GM23338 (cell line): ENCODE data around the gene GCAT. TPM values are rescaled to one million over a fixed set of nuclear protein-coding genes. Genes with fewer than 3 reads are reported as not detected.

Experiments
- ATAC-seq: fragments of 200-7000 bp; cut with Tn5 transposase; 3 replicates; pipeline ENCODE4 v1.9.1; 2020
- DNase-seq: peaks from one replicate; pipeline ENCODE4 v3.0.0-alpha.2; 2015; ENCODE audit warnings: low spot score
- H2AFZ ChIP-seq: fragments of 200-600 bp; sonication (generic); 2 replicates; pipeline ENCODE4 v1.8.0; 2016; ENCODE audit warnings: antibody characterized with exemption, mild to moderate bottlenecking, moderate library complexity
- H3F3A ChIP-seq: fragments of 200-600 bp; sonication (generic); replicated peaks from 2 replicates; pipeline ENCODE4 v1.8.0; 2017; ENCODE audit warnings: antibody characterized with exemption, mixed run types, low read depth
- H3K27ac ChIP-seq: fragments of 200-600 bp; sonication (generic); 2 replicates; pipeline ENCODE4 v1.6.1; 2016; ENCODE audit warnings: low read depth
- H3K27me3 ChIP-seq: fragments of 200-600 bp; sonication (generic); 2 replicates; pipeline ENCODE4 v1.8.0; 2016; ENCODE audit warnings: mild to moderate bottlenecking, mixed run types, moderate library complexity; ENCODE audit not compliant: insufficient read depth
- H3K36me3 ChIP-seq: fragments of 200-600 bp; sonication (generic); 2 replicates; pipeline ENCODE4 v1.8.0; 2016; ENCODE audit warnings: mild to moderate bottlenecking; ENCODE audit not compliant: insufficient read depth
- H3K4me1 ChIP-seq: fragments of 200-600 bp; sonication (generic); 2 replicates; pipeline ENCODE4 v1.8.0; 2016; ENCODE audit warnings: mild to moderate bottlenecking, moderate library complexity; ENCODE audit not compliant: insufficient read depth
- H3K4me2 ChIP-seq: fragments of 200-600 bp; sonication (generic); 2 replicates; pipeline ENCODE4 v1.7.1; 2017; ENCODE audit warnings: mixed run types
- H3K4me3 ChIP-seq: fragments of 200-600 bp; sonication (generic); 2 replicates; pipeline ENCODE4 v1.6.1; 2016; ENCODE audit warnings: mixed run types
- H3K79me2 ChIP-seq: fragments of 200-600 bp; sonication (generic); replicated peaks from 2 replicates; pipeline ENCODE4 v1.8.0; 2017; ENCODE audit warnings: mild to moderate bottlenecking; ENCODE audit not compliant: insufficient read depth
- H3K9me2 ChIP-seq: fragments of 200-600 bp; sonication (generic); 2 replicates; pipeline ENCODE4 v1.8.0; 2017; ENCODE audit not compliant: insufficient read depth
- H4K20me1 ChIP-seq: fragments of 200-600 bp; sonication (generic); replicated peaks from 2 replicates; pipeline ENCODE4 v1.8.0; 2017; ENCODE audit warnings: mild to moderate bottlenecking; ENCODE audit not compliant: insufficient read depth
- H3K27ac Mint-ChIP-seq: 2 replicates; pipeline ENCODE4 v1.8.0; 2020; ENCODE audit warnings: inconsistent platforms, mild to moderate bottlenecking, moderate library complexity, mixed read lengths
- H3K27me3 Mint-ChIP-seq: 3 replicates; pipeline ENCODE4 v1.8.0; 2022; ENCODE audit warnings: low read depth, mild to moderate bottlenecking, moderate library complexity, mixed read lengths, inconsistent platforms; ENCODE audit not compliant: insufficient read depth, poor library complexity
- H3K36me3 Mint-ChIP-seq: 3 replicates; pipeline ENCODE4 v1.8.0; 2021; ENCODE audit warnings: low read depth, mild to moderate bottlenecking, inconsistent platforms, moderate library complexity, mixed read lengths
- H3K4me1 Mint-ChIP-seq: 3 replicates; pipeline ENCODE4 v1.8.0; 2020; ENCODE audit warnings: mild to moderate bottlenecking, inconsistent platforms, mixed read lengths
- H3K4me3 Mint-ChIP-seq: 3 replicates; pipeline ENCODE4 v1.8.0; 2021; ENCODE audit warnings: moderate library complexity, mild to moderate bottlenecking, inconsistent platforms, mixed read lengths
- H3K9me3 Mint-ChIP-seq: 3 replicates; pipeline ENCODE4 v1.8.0; 2020; ENCODE audit warnings: moderate library complexity, mild to moderate bottlenecking, inconsistent platforms, mixed read lengths
- CREB1 ChIP-seq: fragments of 250-450 bp; sonication (Bioruptor Pico); IDR thresholded peaks from 2 replicates; pipeline ENCODE4 v1.5.0; 2020; ENCODE audit warnings: low read depth, mild to moderate bottlenecking, moderate library complexity
- EZH2 ChIP-seq: fragments of 200-600 bp; sonication (generic); IDR thresholded peaks from one replicate; pipeline ENCODE4 v1.8.0; 2017; ENCODE audit warnings: antibody characterized with exemption, mild to moderate bottlenecking, low read depth; ENCODE audit not compliant: unreplicated experiment
- EZH2phosphoT487 ChIP-seq: fragments of 200-600 bp; sonication (generic); IDR thresholded peaks from one replicate; pipeline ENCODE4 v1.8.1; 2018; ENCODE audit warnings: antibody characterized with exemption; ENCODE audit not compliant: unreplicated experiment
- JUNB ChIP-seq: IDR thresholded peaks from one replicate; pipeline ENCODE4 v1.6.1; 2016; ENCODE audit warnings: antibody characterized with exemption; ENCODE audit not compliant: unreplicated experiment
- NANOG ChIP-seq: IDR thresholded peaks from 2 replicates; pipeline ENCODE4 v1.6.1; 2016; ENCODE audit warnings: antibody characterized with exemption, borderline replicate concordance
- POLR2AphosphoS5 ChIP-seq: IDR thresholded peaks from 2 replicates; pipeline ENCODE4 v1.6.1; 2016; ENCODE audit warnings: antibody characterized with exemption, low read depth
- STAT1 ChIP-seq: IDR thresholded peaks from one replicate; pipeline ENCODE4 v1.6.1; 2016; ENCODE audit warnings: antibody characterized with exemption; ENCODE audit not compliant: unreplicated experiment
- ZNF114 ChIP-seq: fragments of 250-450 bp; sonication (Bioruptor Pico); IDR thresholded peaks from 2 replicates; pipeline ENCODE4 v1.5.0; 2020; ENCODE audit warnings: mild to moderate bottlenecking, moderate library complexity
- ZNF331 ChIP-seq: fragments of 250-450 bp; sonication (Bioruptor Pico); IDR thresholded peaks from 2 replicates; pipeline ENCODE4 v1.5.0; 2020; ENCODE audit warnings: low read depth, mild to moderate bottlenecking, moderate library complexity
- polyA plus RNA-seq: library from polyadenylated mRNA; unstranded; fragments of >200 nt; fragmentation: Nextera tagmentation; extraction: Ambion mirVana; gene quantifications from 2 replicates; pipeline ENCODE4 v1.2.1, GENCODE V29; 2016
- total RNA-seq: library from RNA; depleted of rRNA; stranded (reverse); fragments of >200 nt; shearing (Covaris generic); gene quantifications from 2 replicates; pipeline ENCODE4 v1.2.3, GENCODE V29; 2014
- TF ChIP-seq, protein P1 (sequence below), 2 experiments: fragments of 200-600 bp in 1 of 2; sonication (generic) in 1 of 2; conservative IDR thresholded peaks; 2 replicates each; pipeline versions ENCODE4 v1.5.1 to v1.6.1; 2016 to 2017; ENCODE audit warnings: antibody characterized with exemption in 2 of 2, low read depth in 2 of 2, mild to moderate bottlenecking in 2 of 2, moderate library complexity in 1 of 2
- TF ChIP-seq, protein P2 (sequence below): IDR thresholded peaks from one replicate; pipeline ENCODE4 v1.6.1; 2018; ENCODE audit warnings: antibody characterized with exemption; ENCODE audit not compliant: unreplicated experiment
- TF ChIP-seq, protein P3 (sequence below): fragments of 250-450 bp; sonication (Bioruptor Pico); IDR thresholded peaks from 2 replicates; pipeline ENCODE4 v1.5.0; 2020; ENCODE audit warnings: mild to moderate bottlenecking, moderate library complexity
- TF ChIP-seq, protein P4 (sequence below): IDR thresholded peaks from 2 replicates; pipeline ENCODE4 v1.6.1; 2016; ENCODE audit warnings: antibody characterized with exemption

Gene GCAT
- total and polyA plus RNA-seq, 2 experiments from 2014 or later: 36.8 to 61.3 TPM

DNA sequence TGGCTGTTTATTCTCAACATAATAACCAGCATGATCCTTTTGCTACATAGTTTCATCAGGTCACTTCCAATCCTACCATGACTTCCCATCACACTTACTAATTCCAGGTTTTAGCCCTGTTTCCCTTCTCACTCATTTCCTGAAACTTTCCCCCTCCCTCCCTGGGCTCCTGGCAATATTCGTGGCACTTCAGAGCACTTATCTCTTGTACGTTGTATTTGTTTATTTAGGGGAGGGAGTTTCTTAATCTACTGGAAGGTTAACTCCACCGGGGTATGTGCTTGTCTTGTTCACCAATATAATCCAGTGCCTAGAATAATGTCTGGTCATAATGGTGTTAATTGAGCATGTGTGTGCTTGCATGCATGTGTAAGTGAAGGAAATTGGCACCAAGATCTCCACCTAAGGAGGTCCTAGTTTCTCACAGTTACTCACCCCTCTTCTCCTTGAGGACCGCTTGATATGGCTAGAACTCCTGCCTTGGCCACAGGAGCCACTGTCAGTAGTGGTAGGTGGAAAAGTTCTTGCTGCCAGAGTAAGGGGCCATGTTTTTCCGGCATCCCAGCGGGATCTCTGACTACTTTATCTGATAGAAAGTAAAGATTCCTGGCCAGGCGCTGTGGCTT is 53.2 kb downstream of the GCAT start:
- peaks cover 4% of the 10 kb centered on the region for H3K27me3 Mint-ChIP-seq
- Histone ChIP-seq H3K4me2 (no peak overlapping the region), H3K4me3 (no peak overlapping the region), H3K36me3 (peaks cover 89% of the 10 kb centered on the region), H3K4me1 (no peaks in the 10 kb centered on the region), H4K20me1 (peaks cover 47% of the 10 kb centered on the region), H3F3A (peaks cover 68% of the 10 kb centered on the region), H3K27me3 (no peaks in the 10 kb centered on the region), H3K27ac (peak overlapping the region; percentile 69; the same call in 1 of the 2 replicates), H2AFZ (no peak overlapping the region), H3K79me2 (peaks cover 45% of the 10 kb centered on the region), H3K9me2 (no peaks in the 10 kb centered on the region)
- H3K36me3 Mint-ChIP-seq: peaks cover 91% of the 10 kb centered on the region
- H3K4me3 Mint-ChIP-seq: no peak overlapping the region
- no peak for DNase-seq
- no peaks in the 10 kb centered on the region; the same call in 2 of the 3 replicates for H3K9me3 Mint-ChIP-seq
- peaks cover 4% of the 10 kb centered on the region; the same call in 2 of the 3 replicates for H3K4me1 Mint-ChIP-seq
- no peak for ATAC-seq
- TF ChIP-seq ZNF331 (CRISPR knock-in tag) (no peak), POLR2AphosphoS5 (no peak), EZH2phosphoT487 (no peak), JUNB (no peak), CREB1 (CRISPR knock-in tag) (no peak), ZNF114 (no peak), NANOG (no peak), STAT1 (no peak), EZH2 (no peak)
- TF ChIP-seq, protein P1, sequence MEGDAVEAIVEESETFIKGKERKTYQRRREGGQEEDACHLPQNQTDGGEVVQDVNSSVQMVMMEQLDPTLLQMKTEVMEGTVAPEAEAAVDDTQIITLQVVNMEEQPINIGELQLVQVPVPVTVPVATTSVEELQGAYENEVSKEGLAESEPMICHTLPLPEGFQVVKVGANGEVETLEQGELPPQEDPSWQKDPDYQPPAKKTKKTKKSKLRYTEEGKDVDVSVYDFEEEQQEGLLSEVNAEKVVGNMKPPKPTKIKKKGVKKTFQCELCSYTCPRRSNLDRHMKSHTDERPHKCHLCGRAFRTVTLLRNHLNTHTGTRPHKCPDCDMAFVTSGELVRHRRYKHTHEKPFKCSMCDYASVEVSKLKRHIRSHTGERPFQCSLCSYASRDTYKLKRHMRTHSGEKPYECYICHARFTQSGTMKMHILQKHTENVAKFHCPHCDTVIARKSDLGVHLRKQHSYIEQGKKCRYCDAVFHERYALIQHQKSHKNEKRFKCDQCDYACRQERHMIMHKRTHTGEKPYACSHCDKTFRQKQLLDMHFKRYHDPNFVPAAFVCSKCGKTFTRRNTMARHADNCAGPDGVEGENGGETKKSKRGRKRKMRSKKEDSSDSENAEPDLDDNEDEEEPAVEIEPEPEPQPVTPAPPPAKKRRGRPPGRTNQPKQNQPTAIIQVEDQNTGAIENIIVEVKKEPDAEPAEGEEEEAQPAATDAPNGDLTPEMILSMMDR (conservative IDR thresholded peaks at IDR 0.05; ENCODE audit: low read depth in 2 of 2): no peak
- TF ChIP-seq, protein P2, sequence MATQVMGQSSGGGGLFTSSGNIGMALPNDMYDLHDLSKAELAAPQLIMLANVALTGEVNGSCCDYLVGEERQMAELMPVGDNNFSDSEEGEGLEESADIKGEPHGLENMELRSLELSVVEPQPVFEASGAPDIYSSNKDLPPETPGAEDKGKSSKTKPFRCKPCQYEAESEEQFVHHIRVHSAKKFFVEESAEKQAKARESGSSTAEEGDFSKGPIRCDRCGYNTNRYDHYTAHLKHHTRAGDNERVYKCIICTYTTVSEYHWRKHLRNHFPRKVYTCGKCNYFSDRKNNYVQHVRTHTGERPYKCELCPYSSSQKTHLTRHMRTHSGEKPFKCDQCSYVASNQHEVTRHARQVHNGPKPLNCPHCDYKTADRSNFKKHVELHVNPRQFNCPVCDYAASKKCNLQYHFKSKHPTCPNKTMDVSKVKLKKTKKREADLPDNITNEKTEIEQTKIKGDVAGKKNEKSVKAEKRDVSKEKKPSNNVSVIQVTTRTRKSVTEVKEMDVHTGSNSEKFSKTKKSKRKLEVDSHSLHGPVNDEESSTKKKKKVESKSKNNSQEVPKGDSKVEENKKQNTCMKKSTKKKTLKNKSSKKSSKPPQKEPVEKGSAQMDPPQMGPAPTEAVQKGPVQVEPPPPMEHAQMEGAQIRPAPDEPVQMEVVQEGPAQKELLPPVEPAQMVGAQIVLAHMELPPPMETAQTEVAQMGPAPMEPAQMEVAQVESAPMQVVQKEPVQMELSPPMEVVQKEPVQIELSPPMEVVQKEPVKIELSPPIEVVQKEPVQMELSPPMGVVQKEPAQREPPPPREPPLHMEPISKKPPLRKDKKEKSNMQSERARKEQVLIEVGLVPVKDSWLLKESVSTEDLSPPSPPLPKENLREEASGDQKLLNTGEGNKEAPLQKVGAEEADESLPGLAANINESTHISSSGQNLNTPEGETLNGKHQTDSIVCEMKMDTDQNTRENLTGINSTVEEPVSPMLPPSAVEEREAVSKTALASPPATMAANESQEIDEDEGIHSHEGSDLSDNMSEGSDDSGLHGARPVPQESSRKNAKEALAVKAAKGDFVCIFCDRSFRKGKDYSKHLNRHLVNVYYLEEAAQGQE: no peak
- TF ChIP-seq, protein P3, sequence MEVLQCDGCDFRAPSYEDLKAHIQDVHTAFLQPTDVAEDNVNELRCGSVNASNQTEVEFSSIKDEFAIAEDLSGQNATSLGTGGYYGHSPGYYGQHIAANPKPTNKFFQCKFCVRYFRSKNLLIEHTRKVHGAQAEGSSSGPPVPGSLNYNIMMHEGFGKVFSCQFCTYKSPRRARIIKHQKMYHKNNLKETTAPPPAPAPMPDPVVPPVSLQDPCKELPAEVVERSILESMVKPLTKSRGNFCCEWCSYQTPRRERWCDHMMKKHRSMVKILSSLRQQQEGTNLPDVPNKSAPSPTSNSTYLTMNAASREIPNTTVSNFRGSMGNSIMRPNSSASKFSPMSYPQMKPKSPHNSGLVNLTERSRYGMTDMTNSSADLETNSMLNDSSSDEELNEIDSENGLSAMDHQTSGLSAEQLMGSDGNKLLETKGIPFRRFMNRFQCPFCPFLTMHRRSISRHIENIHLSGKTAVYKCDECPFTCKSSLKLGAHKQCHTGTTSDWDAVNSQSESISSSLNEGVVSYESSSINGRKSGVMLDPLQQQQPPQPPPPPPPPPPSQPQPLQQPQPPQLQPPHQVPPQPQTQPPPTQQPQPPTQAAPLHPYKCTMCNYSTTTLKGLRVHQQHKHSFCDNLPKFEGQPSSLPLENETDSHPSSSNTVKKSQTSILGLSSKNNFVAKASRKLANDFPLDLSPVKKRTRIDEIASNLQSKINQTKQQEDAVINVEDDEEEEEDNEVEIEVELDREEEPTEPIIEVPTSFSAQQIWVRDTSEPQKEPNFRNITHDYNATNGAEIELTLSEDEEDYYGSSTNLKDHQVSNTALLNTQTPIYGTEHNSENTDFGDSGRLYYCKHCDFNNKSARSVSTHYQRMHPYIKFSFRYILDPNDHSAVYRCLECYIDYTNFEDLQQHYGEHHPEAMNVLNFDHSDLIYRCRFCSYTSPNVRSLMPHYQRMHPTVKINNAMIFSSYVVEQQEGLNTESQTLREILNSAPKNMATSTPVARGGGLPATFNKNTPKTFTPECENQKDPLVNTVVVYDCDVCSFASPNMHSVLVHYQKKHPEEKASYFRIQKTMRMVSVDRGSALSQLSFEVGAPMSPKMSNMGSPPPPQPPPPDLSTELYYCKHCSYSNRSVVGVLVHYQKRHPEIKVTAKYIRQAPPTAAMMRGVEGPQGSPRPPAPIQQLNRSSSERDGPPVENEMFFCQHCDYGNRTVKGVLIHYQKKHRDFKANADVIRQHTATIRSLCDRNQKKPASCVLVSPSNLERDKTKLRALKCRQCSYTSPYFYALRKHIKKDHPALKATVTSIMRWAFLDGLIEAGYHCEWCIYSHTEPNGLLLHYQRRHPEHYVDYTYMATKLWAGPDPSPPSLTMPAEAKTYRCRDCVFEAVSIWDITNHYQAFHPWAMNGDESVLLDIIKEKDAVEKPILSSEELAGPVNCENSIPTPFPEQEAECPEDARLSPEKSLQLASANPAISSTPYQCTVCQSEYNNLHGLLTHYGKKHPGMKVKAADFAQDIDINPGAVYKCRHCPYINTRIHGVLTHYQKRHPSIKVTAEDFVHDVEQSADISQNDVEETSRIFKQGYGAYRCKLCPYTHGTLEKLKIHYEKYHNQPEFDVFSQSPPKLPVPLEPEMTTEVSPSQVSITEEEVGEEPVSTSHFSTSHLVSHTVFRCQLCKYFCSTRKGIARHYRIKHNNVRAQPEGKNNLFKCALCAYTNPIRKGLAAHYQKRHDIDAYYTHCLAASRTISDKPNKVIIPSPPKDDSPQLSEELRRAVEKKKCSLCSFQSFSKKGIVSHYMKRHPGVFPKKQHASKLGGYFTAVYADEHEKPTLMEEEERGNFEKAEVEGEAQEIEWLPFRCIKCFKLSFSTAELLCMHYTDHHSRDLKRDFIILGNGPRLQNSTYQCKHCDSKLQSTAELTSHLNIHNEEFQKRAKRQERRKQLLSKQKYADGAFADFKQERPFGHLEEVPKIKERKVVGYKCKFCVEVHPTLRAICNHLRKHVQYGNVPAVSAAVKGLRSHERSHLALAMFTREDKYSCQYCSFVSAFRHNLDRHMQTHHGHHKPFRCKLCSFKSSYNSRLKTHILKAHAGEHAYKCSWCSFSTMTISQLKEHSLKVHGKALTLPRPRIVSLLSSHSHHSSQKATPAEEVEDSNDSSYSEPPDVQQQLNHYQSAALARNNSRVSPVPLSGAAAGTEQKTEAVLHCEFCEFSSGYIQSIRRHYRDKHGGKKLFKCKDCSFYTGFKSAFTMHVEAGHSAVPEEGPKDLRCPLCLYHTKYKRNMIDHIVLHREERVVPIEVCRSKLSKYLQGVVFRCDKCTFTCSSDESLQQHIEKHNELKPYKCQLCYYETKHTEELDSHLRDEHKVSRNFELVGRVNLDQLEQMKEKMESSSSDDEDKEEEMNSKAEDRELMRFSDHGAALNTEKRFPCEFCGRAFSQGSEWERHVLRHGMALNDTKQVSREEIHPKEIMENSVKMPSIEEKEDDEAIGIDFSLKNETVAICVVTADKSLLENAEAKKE (CRISPR knock-in tag): no peak
- TF ChIP-seq, protein P4, sequence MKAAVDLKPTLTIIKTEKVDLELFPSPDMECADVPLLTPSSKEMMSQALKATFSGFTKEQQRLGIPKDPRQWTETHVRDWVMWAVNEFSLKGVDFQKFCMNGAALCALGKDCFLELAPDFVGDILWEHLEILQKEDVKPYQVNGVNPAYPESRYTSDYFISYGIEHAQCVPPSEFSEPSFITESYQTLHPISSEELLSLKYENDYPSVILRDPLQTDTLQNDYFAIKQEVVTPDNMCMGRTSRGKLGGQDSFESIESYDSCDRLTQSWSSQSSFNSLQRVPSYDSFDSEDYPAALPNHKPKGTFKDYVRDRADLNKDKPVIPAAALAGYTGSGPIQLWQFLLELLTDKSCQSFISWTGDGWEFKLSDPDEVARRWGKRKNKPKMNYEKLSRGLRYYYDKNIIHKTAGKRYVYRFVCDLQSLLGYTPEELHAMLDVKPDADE: no peak
- H3K27ac Mint-ChIP-seq: no peak overlapping the region
